Dendritic cell treated with granulocyte-macrophage colony-stimulating factor and Interleukin-4, amounts not matched to agents 40 ng/mL and 50 ng/mL, for 4 days (primary cell): ENCODE measurements around the gene HTT-AS.
"Not testable (repeated sequence)": the region's sequence is repeated elsewhere in the genome, so short reads cannot be mapped to it uniquely, and the experiment has no call there.

ENCODE experiments used
- H3K27ac Mint-ChIP-seq: one replicate; pipeline ENCODE4 v1.8.0; 2022; ENCODE audit warnings: mild to moderate bottlenecking, mixed read lengths
- H3K27me3 Mint-ChIP-seq: one replicate; pipeline ENCODE4 v1.8.0; 2022; ENCODE audit warnings: mild to moderate bottlenecking, mixed read lengths
- H3K36me3 Mint-ChIP-seq: one replicate; pipeline ENCODE4 v1.8.0; 2022; ENCODE audit warnings: low read depth, mixed read lengths
- H3K4me1 Mint-ChIP-seq: one replicate; pipeline ENCODE4 v1.8.0; 2022; ENCODE audit warnings: low read depth, mixed read lengths
- H3K4me3 Mint-ChIP-seq: one replicate; pipeline ENCODE4 v1.8.0; 2022; ENCODE audit warnings: mild to moderate bottlenecking, moderate library complexity, mixed read lengths
- H3K9me3 Mint-ChIP-seq: one replicate; pipeline ENCODE4 v1.8.0; 2022; ENCODE audit warnings: mixed read lengths
- intact Hi-C: fragments of 100-400 bp; cut with micrococcal nuclease; formaldehyde crosslinking; loops from one replicate; pipeline ENCODE4 v1.15.0; 2022

HTT-AS gene

GRCh38 chr4:3108211-3108610, 33.9 kb upstream of the HTT-AS start:
- H3K4me3 Mint-ChIP-seq = no peak overlapping the region
- no peak overlapping the region for H3K27ac Mint-ChIP-seq
- intact Hi-C loops = loop anchor here (5.0 kb wide), 1 partner anchor 374 kb away; no protein-coding TSS in a partner anchor
- peaks cover 11% of the 10 kb centered on the region for H3K4me1 Mint-ChIP-seq
- no peaks in the 10 kb centered on the region for H3K27me3 Mint-ChIP-seq
- H3K9me3 Mint-ChIP-seq = no peaks in the 10 kb centered on the region
- peaks cover 96% of the 10 kb centered on the region for H3K36me3 Mint-ChIP-seq

DNA sequence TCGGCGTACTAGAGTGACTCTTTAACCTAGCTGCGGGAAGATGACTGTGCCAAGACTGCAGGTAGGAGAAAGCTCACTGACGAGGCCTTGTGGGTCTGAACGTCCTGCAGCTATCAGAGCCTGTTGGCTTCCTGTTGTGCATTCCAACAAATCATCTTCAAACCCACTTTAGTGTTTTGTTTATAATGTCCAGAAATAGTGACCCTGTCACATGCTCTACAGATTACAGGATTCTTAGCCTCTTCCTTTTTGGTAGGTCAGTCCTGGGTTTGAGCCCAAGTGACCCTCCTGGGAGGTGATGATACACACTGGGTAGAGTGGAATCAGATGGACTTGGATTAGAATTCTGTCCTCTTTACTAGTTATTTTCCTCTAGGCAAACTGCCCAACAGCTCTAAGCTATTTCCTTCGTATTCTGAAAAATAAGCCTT, 33.4 kb upstream of the HTT-AS start:
- H3K4me1 Mint-ChIP-seq = peaks cover 11% of the 10 kb centered on the region
- H3K36me3 Mint-ChIP-seq = peaks cover 96% of the 10 kb centered on the region
- intact Hi-C loops = loop anchor here (5.0 kb wide), 1 partner anchor 375 kb away; no protein-coding TSS in a partner anchor
- no peaks in the 10 kb centered on the region for H3K27me3 Mint-ChIP-seq
- H3K9me3 Mint-ChIP-seq = no peaks in the 10 kb centered on the region
- H3K4me3 Mint-ChIP-seq = no peak overlapping the region
- H3K27ac Mint-ChIP-seq = no peak overlapping the region

DNA sequence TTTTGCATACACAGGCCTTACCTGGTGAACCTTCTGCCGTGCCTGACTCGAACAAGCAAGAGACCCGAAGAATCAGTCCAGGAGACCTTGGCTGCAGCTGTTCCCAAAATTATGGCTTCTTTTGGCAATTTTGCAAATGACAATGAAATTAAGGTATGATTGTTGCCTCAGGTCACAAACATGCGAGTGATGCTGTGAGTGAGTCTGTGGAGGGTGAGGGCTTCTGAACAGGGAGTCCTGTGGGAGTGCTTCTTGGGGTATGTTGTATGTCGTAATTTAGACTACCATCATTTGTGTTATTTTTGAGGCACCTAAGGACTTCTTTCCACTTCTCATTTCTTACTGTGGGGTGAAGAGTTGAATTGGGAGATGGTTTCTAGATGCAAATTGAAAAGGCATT, 32.9 kb upstream of the HTT-AS start:
- H3K4me3 Mint-ChIP-seq = no peak overlapping the region
- no peaks in the 10 kb centered on the region for H3K27me3 Mint-ChIP-seq
- intact Hi-C loops = loop anchor here (5.0 kb wide), 1 partner anchor 375 kb away; no protein-coding TSS in a partner anchor
- H3K4me1 Mint-ChIP-seq = peaks cover 11% of the 10 kb centered on the region
- no peaks in the 10 kb centered on the region for H3K9me3 Mint-ChIP-seq
- H3K27ac Mint-ChIP-seq = no peak overlapping the region
- H3K36me3 Mint-ChIP-seq = peaks cover 96% of the 10 kb centered on the region

DNA sequence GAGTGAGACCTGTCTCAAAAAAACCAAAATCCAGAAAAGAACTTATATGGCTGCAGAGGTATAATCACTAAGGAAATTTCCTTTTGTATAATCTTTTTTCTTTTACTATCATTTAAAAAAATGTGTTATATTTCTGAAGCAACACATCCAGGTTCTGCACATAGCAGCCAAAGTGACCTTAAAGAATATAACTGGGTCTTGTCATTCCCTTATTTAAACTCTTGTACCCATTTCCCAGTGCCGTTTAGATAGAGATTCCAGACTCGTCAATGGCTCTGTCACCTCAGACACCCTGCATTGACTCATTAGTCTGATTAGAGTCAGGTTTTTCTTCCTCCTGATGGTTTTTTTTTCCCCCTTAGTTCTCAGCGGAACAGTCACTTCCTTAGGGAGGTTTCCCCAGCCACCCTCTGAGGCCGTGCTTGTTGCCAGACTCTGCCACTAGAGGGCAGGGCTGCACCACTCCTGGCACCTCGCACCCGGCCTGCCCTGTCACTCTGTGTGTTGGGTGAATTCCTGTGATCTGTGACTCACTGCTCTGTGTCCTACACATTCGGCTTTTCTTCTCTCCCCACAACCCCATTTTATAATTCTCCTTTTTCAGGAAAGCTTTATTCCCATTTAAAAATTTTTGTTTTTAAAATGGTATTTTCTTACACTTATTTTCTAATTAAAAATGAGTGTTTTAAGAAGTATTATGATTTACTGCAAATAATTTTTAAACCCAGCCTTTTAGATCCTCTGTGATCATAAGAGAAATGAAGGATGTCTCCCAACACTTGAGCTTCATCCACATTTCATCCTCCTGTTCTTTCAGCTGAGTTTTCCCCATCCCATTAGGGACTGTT, 32.2 kb upstream of the HTT-AS start:
- H3K36me3 Mint-ChIP-seq = peaks cover 96% of the 10 kb centered on the region
- peaks cover 11% of the 10 kb centered on the region for H3K4me1 Mint-ChIP-seq
- H3K27me3 Mint-ChIP-seq = no peaks in the 10 kb centered on the region
- H3K4me3 Mint-ChIP-seq = no peak overlapping the region
- intact Hi-C loops = loop anchor here (5.0 kb wide), 1 partner anchor 376 kb away; no protein-coding TSS in a partner anchor
- no peaks in the 10 kb centered on the region for H3K9me3 Mint-ChIP-seq
- H3K27ac Mint-ChIP-seq = peak overlapping the region; percentile 52

DNA sequence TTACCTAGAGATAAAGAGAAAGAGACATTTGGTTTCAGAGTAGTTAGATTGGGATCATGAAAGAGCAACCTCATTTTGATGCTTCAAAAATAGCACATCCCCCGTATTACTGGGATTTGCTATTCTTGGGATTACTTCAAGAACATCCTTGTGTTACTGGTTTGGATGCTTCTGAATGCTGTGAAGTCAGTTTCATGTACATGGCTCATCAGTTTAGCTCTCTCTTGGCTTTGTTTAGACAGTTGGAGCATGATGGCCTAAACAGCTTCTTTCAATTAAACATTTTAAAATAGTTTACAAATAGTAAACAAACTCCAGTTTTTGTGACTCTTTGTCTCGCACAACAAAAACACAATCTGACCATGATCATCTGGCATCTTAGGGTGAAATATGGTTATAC, 24.0 kb upstream of the HTT-AS start:
- H3K36me3 Mint-ChIP-seq = peaks cover 95% of the 10 kb centered on the region
- H3K9me3 Mint-ChIP-seq = no peaks in the 10 kb centered on the region
- H3K27ac Mint-ChIP-seq = no peak overlapping the region
- no peak overlapping the region for H3K4me3 Mint-ChIP-seq
- peaks cover 15% of the 10 kb centered on the region for H3K4me1 Mint-ChIP-seq
- no peaks in the 10 kb centered on the region for H3K27me3 Mint-ChIP-seq
- intact Hi-C loops = no loop called here

DNA sequence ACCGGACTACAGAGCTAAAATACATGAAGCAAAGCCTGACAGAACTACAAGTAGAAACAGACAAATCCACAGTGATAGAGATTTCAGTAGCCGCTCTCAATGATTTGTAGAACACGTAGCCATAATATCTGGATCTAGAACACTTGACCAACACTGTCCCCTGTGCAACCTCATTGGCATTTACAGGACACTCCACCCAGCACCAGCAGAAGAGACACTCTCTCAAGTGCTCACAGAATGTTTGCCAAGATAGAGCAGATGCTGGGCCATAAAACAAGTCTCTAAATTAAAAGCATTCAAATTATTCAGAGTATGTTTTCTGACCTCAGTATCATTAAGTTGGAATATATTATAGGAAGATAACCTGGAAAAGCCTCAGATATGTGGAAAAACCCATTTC, 21.9 kb upstream of the HTT-AS start:
- H3K4me1 Mint-ChIP-seq = peaks cover 15% of the 10 kb centered on the region
- intact Hi-C loops = no loop called here
- H3K27ac Mint-ChIP-seq = no peak overlapping the region
- H3K27me3 Mint-ChIP-seq = no peaks in the 10 kb centered on the region
- no peaks in the 10 kb centered on the region for H3K9me3 Mint-ChIP-seq
- H3K4me3 Mint-ChIP-seq = no peak overlapping the region
- peaks cover 84% of the 10 kb centered on the region for H3K36me3 Mint-ChIP-seq

DNA sequence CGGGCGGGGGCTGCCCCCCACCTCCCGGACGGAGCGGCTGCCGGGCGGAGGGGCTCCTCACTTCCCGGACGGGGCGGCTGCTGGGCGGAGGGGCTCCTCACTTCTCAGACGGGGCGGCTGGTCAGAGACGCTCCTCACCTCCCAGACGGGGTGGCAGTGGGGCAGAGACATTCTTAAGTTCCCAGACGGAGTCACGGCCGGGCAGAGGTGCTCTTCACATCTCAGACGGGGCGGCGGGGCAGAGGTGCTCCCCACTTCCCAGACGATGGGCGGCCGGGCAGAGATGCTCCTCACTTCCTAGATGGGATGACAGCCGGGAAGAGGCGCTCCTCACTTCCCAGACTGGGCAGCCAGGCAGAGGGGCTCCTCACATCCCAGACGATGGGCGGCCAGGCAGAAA, 20.4 kb upstream of the HTT-AS start:
- H3K27ac Mint-ChIP-seq, H3K27me3 Mint-ChIP-seq: not testable (repeated sequence)
- peaks cover 79% of the 10 kb centered on the region for H3K36me3 Mint-ChIP-seq

DNA sequence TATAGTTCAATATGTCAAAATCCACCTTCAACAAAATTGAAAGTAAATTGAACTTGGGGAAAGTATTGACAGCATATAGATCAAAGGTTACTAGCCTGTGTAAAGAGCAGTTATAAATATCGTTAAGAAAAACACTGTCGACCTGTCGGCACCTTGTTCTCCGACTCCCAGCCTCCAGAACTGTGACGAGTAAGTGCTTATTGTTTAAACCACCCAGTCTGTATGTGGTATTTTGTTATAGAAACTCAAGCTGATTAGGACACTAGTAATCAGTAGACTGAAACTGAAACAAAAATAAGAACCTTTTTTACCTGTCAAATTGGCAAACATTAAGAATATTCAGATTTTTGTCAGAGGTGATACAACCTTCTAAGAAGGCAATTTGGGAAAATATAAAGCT, 17.1 kb upstream of the HTT-AS start:
- peaks cover 79% of the 10 kb centered on the region for H3K36me3 Mint-ChIP-seq
- no peaks in the 10 kb centered on the region for H3K4me1 Mint-ChIP-seq
- intact Hi-C loops = no loop called here
- no peaks in the 10 kb centered on the region for H3K27me3 Mint-ChIP-seq
- no peaks in the 10 kb centered on the region for H3K9me3 Mint-ChIP-seq
- no peak overlapping the region for H3K27ac Mint-ChIP-seq
- H3K4me3 Mint-ChIP-seq = no peak overlapping the region

More for the DNA sequence above, 20.4 kb upstream of the HTT-AS start:
- H3K4me3 Mint-ChIP-seq, intact Hi-C loops, H3K4me1 Mint-ChIP-seq, H3K9me3 Mint-ChIP-seq: not testable (repeated sequence)

DNA sequence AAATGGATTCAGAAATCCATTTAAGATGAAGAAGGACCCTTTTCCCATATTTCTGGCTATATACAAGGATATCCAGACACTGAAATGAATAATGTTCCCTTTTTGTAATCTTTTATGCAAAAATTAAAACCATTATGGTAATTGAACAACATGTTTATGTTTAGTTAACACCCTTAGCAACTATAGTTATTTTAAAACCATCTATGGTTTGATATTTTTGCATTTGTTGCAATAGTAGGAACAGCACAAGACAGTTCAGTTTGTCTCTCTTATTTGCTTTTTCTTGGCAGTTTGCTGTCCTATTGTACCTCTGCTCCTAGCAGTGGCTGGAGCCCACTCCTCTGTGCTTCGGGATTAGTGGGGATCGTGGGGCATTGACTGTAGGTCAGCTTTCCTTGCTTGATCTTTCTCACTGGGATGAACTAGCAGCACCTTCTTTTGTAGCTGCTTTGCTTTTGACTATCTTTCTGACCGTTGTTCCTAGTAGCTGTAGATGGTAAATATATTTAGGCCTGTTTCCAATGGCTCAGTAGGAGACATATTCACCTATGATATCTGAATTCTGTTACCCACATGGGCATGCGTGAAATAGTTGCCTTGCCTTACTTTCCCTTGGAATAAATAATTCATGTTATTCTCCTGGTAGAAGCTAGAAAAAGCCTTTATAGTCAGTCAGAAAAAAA, 12.9 kb upstream of the HTT-AS start:
- no peaks in the 10 kb centered on the region for H3K9me3 Mint-ChIP-seq
- no peaks in the 10 kb centered on the region for H3K27me3 Mint-ChIP-seq
- no peak overlapping the region for H3K4me3 Mint-ChIP-seq
- no peak overlapping the region for H3K27ac Mint-ChIP-seq
- intact Hi-C loops = no loop called here
- H3K4me1 Mint-ChIP-seq = peaks cover 34% of the 10 kb centered on the region
- peaks cover 50% of the 10 kb centered on the region for H3K36me3 Mint-ChIP-seq

DNA sequence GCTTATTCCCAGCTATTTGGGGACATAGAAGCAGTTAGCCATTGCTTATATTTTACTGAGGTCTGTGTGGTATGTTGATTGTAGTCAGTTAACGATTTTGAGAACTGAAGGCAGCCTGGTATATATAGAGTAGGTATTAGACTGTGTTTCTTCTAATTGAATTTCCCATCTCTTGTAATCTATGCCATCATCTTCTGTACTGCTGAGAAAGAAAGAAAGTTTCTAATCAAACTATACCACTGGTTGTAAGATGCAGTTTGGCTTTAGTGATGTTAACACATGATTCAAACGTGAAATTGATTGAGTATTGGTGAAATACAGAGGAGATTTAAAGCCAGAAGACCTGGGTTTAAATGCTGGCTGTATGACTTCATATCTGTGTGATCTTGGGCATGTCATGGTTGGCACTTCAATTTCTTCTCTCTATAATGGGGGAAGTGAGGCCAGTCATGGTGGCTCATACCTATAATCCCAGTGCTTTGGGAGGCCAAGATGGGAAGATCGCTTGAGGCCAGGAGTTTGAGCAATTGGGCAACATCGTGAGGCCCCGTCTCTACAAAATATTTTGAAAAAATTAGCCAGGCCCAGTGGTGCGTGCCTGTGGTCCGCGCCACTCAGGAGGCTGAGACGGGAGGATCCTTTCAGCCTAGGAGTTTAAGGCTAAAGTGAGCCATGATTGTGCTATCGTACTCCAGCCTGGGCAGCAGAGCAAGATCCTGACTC, 11.8 kb upstream of the HTT-AS start:
- Mint-ChIP-seq H3K36me3 (peaks cover 48% of the 10 kb centered on the region), H3K4me1 (peaks cover 34% of the 10 kb centered on the region), H3K27ac (no peak overlapping the region), H3K4me3 (no peak overlapping the region), H3K27me3 (no peaks in the 10 kb centered on the region), H3K9me3 (no peaks in the 10 kb centered on the region)
- intact Hi-C loops = no loop called here

GRCh38 chr4:3083732-3084131, 9.4 kb upstream of the HTT-AS start:
- Mint-ChIP-seq H3K36me3 (peaks cover 35% of the 10 kb centered on the region), H3K4me1 (peaks cover 45% of the 10 kb centered on the region), H3K9me3 (no peaks in the 10 kb centered on the region), H3K4me3 (no peak overlapping the region), H3K27me3 (no peaks in the 10 kb centered on the region), H3K27ac (no peak overlapping the region)
- intact Hi-C loops = no loop called here

DNA sequence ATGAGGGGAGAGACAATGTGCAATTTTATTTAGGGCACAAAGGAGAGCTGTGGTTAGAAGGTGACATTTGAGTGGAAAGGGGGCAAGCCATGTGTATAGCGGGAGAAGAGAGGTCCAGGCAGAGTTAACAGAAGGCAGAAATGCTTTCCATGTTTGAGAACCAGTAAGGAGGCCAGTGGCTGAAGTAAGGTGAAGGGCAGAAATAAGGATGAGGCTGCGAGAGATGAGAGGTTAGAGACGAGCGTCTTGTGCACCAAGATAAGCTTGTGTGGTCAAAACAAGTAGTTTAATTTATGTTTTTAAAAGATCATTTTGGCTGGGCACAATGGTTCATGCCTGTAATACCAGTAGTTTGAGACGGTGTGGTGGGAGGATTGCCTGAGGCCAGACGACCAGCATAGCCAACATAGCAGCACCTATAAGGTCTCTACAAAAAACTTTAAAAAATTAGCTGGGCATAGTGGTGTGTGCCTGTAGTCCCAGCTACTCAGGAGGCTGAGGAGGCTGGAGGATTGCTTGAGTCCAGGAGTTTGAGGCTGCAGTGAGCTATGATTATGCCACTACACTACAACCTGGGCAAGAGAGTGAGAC, 8.7 kb upstream of the HTT-AS start:
- Mint-ChIP-seq H3K4me1 (peaks cover 52% of the 10 kb centered on the region), H3K9me3 (no peaks in the 10 kb centered on the region), H3K27me3 (no peaks in the 10 kb centered on the region), H3K27ac (no peak overlapping the region), H3K36me3 (peaks cover 28% of the 10 kb centered on the region), H3K4me3 (no peak overlapping the region)
- intact Hi-C loops = no loop called here

DNA sequence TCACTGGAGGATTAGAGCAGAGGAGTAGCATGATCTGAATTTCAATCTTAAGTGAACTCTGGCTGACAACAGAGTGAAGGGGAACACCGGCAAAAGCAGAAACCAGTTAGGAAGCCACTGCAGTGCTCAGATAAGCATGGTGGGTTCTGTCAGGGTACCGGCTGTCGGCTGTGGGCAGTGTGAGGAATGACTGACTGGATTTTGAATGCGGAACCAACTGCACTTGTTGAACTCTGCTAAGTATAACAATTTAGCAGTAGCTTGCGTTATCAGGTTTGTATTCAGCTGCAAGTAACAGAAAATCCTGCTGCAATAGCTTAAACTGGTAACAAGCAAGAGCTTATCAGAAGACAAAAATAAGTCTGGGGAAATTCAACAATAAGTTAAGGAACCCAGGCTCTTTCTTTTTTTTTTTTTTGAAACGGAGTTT, 5.4 kb upstream of the HTT-AS start:
- intact Hi-C loops = loop anchor here (2.0 to 10.0 kb wide), 2 partner anchors 33 to 115 kb away; partner anchors contain the start of genes GRK4 and NOP14
- peak overlapping the region; percentile 20 for H3K27ac Mint-ChIP-seq
- H3K4me1 Mint-ChIP-seq = peaks cover 52% of the 10 kb centered on the region
- H3K4me3 Mint-ChIP-seq = peak overlapping the region; percentile 21
- H3K36me3 Mint-ChIP-seq = peaks cover 29% of the 10 kb centered on the region
- no peaks in the 10 kb centered on the region for H3K27me3 Mint-ChIP-seq
- H3K9me3 Mint-ChIP-seq = no peaks in the 10 kb centered on the region
